MG63 (cell line): ENCODE data around the gene GOLT1A. TPM values are rescaled to one million over a fixed set of nuclear protein-coding genes. Genes with fewer than 3 reads are reported as not detected.
A peak's percentile ranks its signal among the peaks of the same experiment; 100 is the strongest.

Experiments used
- DNase-seq: peaks from one replicate; pipeline ENCODE4 v3.0.0-alpha.2; 2020
- H3K27me3 ChIP-seq: fragments of 250-450 bp; sonication (Bioruptor Pico); 2 replicates; pipeline ENCODE4 v1.5.1; 2020; ENCODE audit warnings: mild to moderate bottlenecking, moderate library complexity
- H3K36me3 ChIP-seq: fragments of 250-450 bp; sonication (Bioruptor Pico); 2 replicates; pipeline ENCODE4 v1.5.1; 2020; ENCODE audit warnings: mild to moderate bottlenecking, moderate library complexity
- H3K4me3 ChIP-seq: fragments of 250-450 bp; sonication (Bioruptor Pico); 2 replicates; pipeline ENCODE4 v1.5.1; 2020; ENCODE audit warnings: mild to moderate bottlenecking, moderate library complexity
- H3K9me3 ChIP-seq: fragments of 250-450 bp; sonication (Bioruptor Pico); 2 replicates; pipeline ENCODE4 v1.5.1; 2020; ENCODE audit warnings: mild to moderate bottlenecking, moderate library complexity
- total RNA-seq: library from RNA; depleted of rRNA; stranded (reverse); fragments of >200 nt; shearing (Covaris generic); gene quantifications from 2 replicates; pipeline ENCODE4 v1.2.3, GENCODE V29; 2014; ENCODE audit warnings: low replicate concordance; rRNA removed

The GOLT1A gene
- total RNA-seq, 1 experiment from 2014 or later: not detected

GRCh38 chr1:204157962-204158361 is 55.8 kb downstream of the GOLT1A start:
- no peak for DNase-seq
- H3K9me3 ChIP-seq: no peaks in the 10 kb centered on the region
- no peaks in the 10 kb centered on the region for H3K27me3 ChIP-seq
- no peaks in the 10 kb centered on the region for H3K36me3 ChIP-seq
- no peak overlapping the region for H3K4me3 ChIP-seq

GRCh38 chr1:204155881-204156280 is 57.9 kb downstream of the GOLT1A start:
- no peaks in the 10 kb centered on the region for H3K27me3 ChIP-seq
- no peak for DNase-seq
- H3K4me3 ChIP-seq: no peak overlapping the region
- no peaks in the 10 kb centered on the region for H3K36me3 ChIP-seq
- H3K9me3 ChIP-seq: no peaks in the 10 kb centered on the region

GRCh38 chr1:204154568-204155255 is 59.1 kb downstream of the GOLT1A start:
- DNase-seq: no peak
- no peaks in the 10 kb centered on the region for H3K36me3 ChIP-seq
- no peak overlapping the region for H3K4me3 ChIP-seq

GRCh38 chr1:204153667-204154066 is 60.1 kb downstream of the GOLT1A start:
- DNase-seq: no peak
- no peaks in the 10 kb centered on the region for H3K36me3 ChIP-seq
- H3K9me3 ChIP-seq: no peaks in the 10 kb centered on the region
- no peaks in the 10 kb centered on the region for H3K27me3 ChIP-seq
- no peak overlapping the region for H3K4me3 ChIP-seq

More at GRCh38 chr1:204154568-204155255, 59.1 kb downstream of the GOLT1A start:
- Histone ChIP-seq H3K9me3 (no peaks in the 10 kb centered on the region), H3K27me3 (no peaks in the 10 kb centered on the region)

- Histone ChIP-seq H3K36me3 (no peaks in the 10 kb centered on the region), H3K27me3 (no peaks in the 10 kb centered on the region), H3K9me3 (no peaks in the 10 kb centered on the region), H3K4me3 (peak overlapping the region; percentile 52)
- DNase-seq: no peak
Observed at GRCh38 chr1:204152310-204153044, 61.3 kb downstream of the GOLT1A start.

- Histone ChIP-seq H3K27me3 (no peaks in the 10 kb centered on the region), H3K4me3 (peak within 1 kb of the TSS; percentile 55), H3K36me3 (no peaks in the 10 kb centered on the region), H3K9me3 (no peaks in the 10 kb centered on the region)
- peak; percentile 72 for DNase-seq
Observed at GRCh38 chr1:204151552-204152309, 62.1 kb downstream of the GOLT1A start, which contains the start of gene ETNK2. Gene ETNK2, minus strand, starts transcription at chr1:204152044. Its CDS starts 192 bp downstream, at chr1:204151852.

- Histone ChIP-seq H3K9me3 (no peaks in the 10 kb centered on the region), H3K4me3 (peak overlapping the region; percentile 55), H3K27me3 (no peaks in the 10 kb centered on the region), H3K36me3 (no peaks in the 10 kb centered on the region)
- DNase-seq: no peak
Observed at GRCh38 chr1:204150702-204151551, 62.9 kb downstream of the GOLT1A start.

- H3K9me3 ChIP-seq: no peaks in the 10 kb centered on the region
- H3K36me3 ChIP-seq: no peaks in the 10 kb centered on the region
- no peaks in the 10 kb centered on the region for H3K27me3 ChIP-seq
- no peak overlapping the region for H3K4me3 ChIP-seq
- no peak for DNase-seq
Observed at GRCh38 chr1:204149635-204150565, 63.9 kb downstream of the GOLT1A start.

GRCh38 chr1:204149107-204149506 is 64.7 kb downstream of the GOLT1A start:
- Histone ChIP-seq H3K27me3 (no peaks in the 10 kb centered on the region), H3K4me3 (no peak overlapping the region), H3K36me3 (no peaks in the 10 kb centered on the region), H3K9me3 (no peaks in the 10 kb centered on the region)
- DNase-seq: no peak

Other genes starting within 250 kb of the GOLT1A start
- 0.86 and 2.1 TPM in 2 replicates for gene SOX13, start 140.9 kb downstream of the GOLT1A start, total RNA-seq
- 11.1 and 11.2 TPM in 2 replicates for gene ETNK2, start 61.9 kb downstream of the GOLT1A start, total RNA-seq
- not detected in 2 replicates for gene REN, start 47.7 kb downstream of the GOLT1A start, total RNA-seq
- not detected in 2 replicates for gene KISS1, start 17.5 kb downstream of the GOLT1A start, total RNA-seq
- not detected in 2 replicates for gene PLEKHA6, start 145.9 kb upstream of the GOLT1A start, total RNA-seq
- gene PPP1R15B, start 197.8 kb upstream of the GOLT1A start, total RNA-seq: 35.0 and 36.8 TPM in 2 replicates